IMR-90 (cell line): Measurements from ENCODE around the gene TNFRSF21. TPM values are rescaled to one million over a fixed set of nuclear protein-coding genes. Genes with fewer than 3 reads are reported as not detected.

Experiments used
- ATAC-seq: fragments of 200-7000 bp; cut with Tn5 transposase; 2 replicates; pipeline ENCODE4 v1.9.1; 2020; ENCODE audit warnings: low read depth, mild to moderate bottlenecking, moderate library complexity
- BruUV-seq: library from RNA; stranded (reverse); fragments of 400-500 nt; replicated peaks from 2 replicates; lab custom pipeline; 2021; lab: Mats Ljungman, UMichigan
- CTCF ChIA-PET: fragments of 300-600 bp; formaldehyde crosslinking; extraction: SDS; loops from one replicate; lab custom pipeline; 2021; ENCODE audit warnings: antibody characterized with exemption; lab: Yijun Ruan, JAX
- POLR2A ChIA-PET: fragments of 300-600 bp; sonication (Branson Sonifier 250); formaldehyde crosslinking; loops from one replicate; lab custom pipeline; 2022; ENCODE audit warnings: antibody characterized with exemption; ENCODE audit not compliant: unreplicated experiment; lab: Charles Lee
- DNase-seq: peaks from one replicate; pipeline ENCODE4 v3.0.0; 2013
- H2AFZ ChIP-seq: replicated peaks from 2 replicates; pipeline ENCODE3; 2013; ENCODE audit warnings: low read length, mild to moderate bottlenecking; ENCODE audit not compliant: poor library complexity
- H2AK5ac ChIP-seq: 2 replicates; pipeline ENCODE4 v1.6.1; 2013; ENCODE audit warnings: low read depth, low read length, inconsistent platforms
- H2AK9ac ChIP-seq: replicated peaks from 2 replicates; pipeline ENCODE3; 2013; ENCODE audit warnings: mild to moderate bottlenecking, low read depth, low read length, moderate library complexity; ENCODE audit not compliant: poor library complexity
- H2BK120ac ChIP-seq: 2 replicates; pipeline ENCODE4 v1.6.1; 2013; ENCODE audit warnings: low read depth, low read length, inconsistent platforms
- H2BK15ac ChIP-seq: 3 replicates; pipeline ENCODE4 v1.6.1; 2013; ENCODE audit warnings: low read depth, low read length, inconsistent platforms
- H2BK20ac ChIP-seq: 2 replicates; pipeline ENCODE4 v1.6.1; 2013; ENCODE audit warnings: low read depth, mild to moderate bottlenecking, inconsistent platforms, low read length, moderate library complexity
- H2BK5ac ChIP-seq: 2 replicates; pipeline ENCODE4 v1.6.1; 2013; ENCODE audit warnings: mild to moderate bottlenecking, low read depth, low read length, inconsistent platforms; ENCODE audit not compliant: poor library complexity, severe bottlenecking
- H3K14ac ChIP-seq: replicated peaks from 2 replicates; pipeline ENCODE4 v1.6.1; 2013; ENCODE audit warnings: low read depth, low read length, inconsistent platforms
- H3K18ac ChIP-seq: 2 replicates; pipeline ENCODE4 v1.6.1; 2013; ENCODE audit warnings: low read depth, low read length, control low read depth
- H3K23ac ChIP-seq: 2 replicates; pipeline ENCODE4 v1.6.1; 2013; ENCODE audit warnings: low read depth, low read length, inconsistent platforms
- H3K27ac ChIP-seq: 2 replicates; pipeline ENCODE4 v1.5.1; 2013; ENCODE audit warnings: mild to moderate bottlenecking, control low read depth, low read length; ENCODE audit not compliant: insufficient read depth
- H3K27me3 ChIP-seq: 2 replicates; pipeline ENCODE4 v1.6.1; 2013; ENCODE audit warnings: low read length; ENCODE audit not compliant: control insufficient read depth, insufficient read depth
- H3K36me3 ChIP-seq: 2 replicates; pipeline ENCODE4 v1.6.1; 2013; ENCODE audit warnings: low read length, mixed read lengths; ENCODE audit not compliant: control insufficient read depth, insufficient read depth
- H3K4ac ChIP-seq: 2 replicates; pipeline ENCODE4 v1.6.1; 2013; ENCODE audit warnings: low read depth, low read length, inconsistent platforms
- H3K4me1 ChIP-seq: 2 replicates; pipeline ENCODE4 v1.6.1; 2013; ENCODE audit warnings: low read length, mixed read lengths; ENCODE audit not compliant: control insufficient read depth, insufficient read depth
- H3K4me2 ChIP-seq: 2 replicates; pipeline ENCODE4 v1.6.1; 2013; ENCODE audit warnings: low read depth, mild to moderate bottlenecking, control low read depth, low read length, moderate library complexity
- H3K4me3 ChIP-seq: 2 replicates; pipeline ENCODE4 v1.5.1; 2013; ENCODE audit warnings: low read depth, mild to moderate bottlenecking, control low read depth, low read length, moderate library complexity; ENCODE audit not compliant: insufficient read depth
- H3K56ac ChIP-seq: 2 replicates; pipeline ENCODE4 v1.6.1; 2013; ENCODE audit warnings: low read length, inconsistent platforms; ENCODE audit not compliant: insufficient read depth; ENCODE audit errors: extremely low read depth
- H3K79me1 ChIP-seq, 2 experiments: 2 replicates each; pipeline ENCODE4 v1.6.1; 2013; ENCODE audit warnings: low read length in 2 of 2, inconsistent platforms in 1 of 2, low read depth in 1 of 2
- H3K9ac ChIP-seq: 2 replicates; pipeline ENCODE4 v1.6.1; 2013; ENCODE audit warnings: low read depth, low read length, control low read depth
- H3K9me1 ChIP-seq: 2 replicates; pipeline ENCODE4 v1.6.1; 2013; ENCODE audit warnings: low read length, inconsistent platforms; ENCODE audit not compliant: insufficient read depth
- H3K9me3 ChIP-seq: 2 replicates; pipeline ENCODE4 v1.6.1; 2013; ENCODE audit warnings: low read length; ENCODE audit not compliant: control insufficient read depth, insufficient read depth
- H4K20me1 ChIP-seq: 2 replicates; pipeline ENCODE4 v1.6.1; 2013; ENCODE audit warnings: low read length, inconsistent platforms; ENCODE audit not compliant: insufficient read depth
- H4K5ac ChIP-seq: 2 replicates; pipeline ENCODE4 v1.6.1; 2013; ENCODE audit warnings: mild to moderate bottlenecking, low read depth, low read length, control low read depth
- H4K8ac ChIP-seq, 2 experiments: 2 replicates each; pipeline ENCODE4 v1.6.1; 2013; ENCODE audit warnings: low read depth in 2 of 2, low read length in 2 of 2, control low read depth in 1 of 2, inconsistent platforms in 1 of 2
- H4K91ac ChIP-seq: 2 replicates; pipeline ENCODE4 v1.6.1; 2013; ENCODE audit warnings: low read depth, low read length, inconsistent platforms; ENCODE audit not compliant: insufficient read depth
- BHLHE40 ChIP-seq: fragments of 150-350 bp; IDR thresholded peaks from 2 replicates; pipeline ENCODE4 v1.6.1; 2016; ENCODE audit warnings: mild to moderate bottlenecking, low read depth, low read length
- CEBPB ChIP-seq: IDR thresholded peaks from 2 replicates; pipeline ENCODE4 v1.6.1; 2012; ENCODE audit warnings: low read depth, low read length, improper control_type of control experiment
- CHD1 ChIP-seq: IDR thresholded peaks from 2 replicates; pipeline ENCODE4 v1.6.1; 2012; ENCODE audit warnings: low read depth, low read length, improper control_type of control experiment
- FOS ChIP-seq: fragments of 150-350 bp; IDR thresholded peaks from 2 replicates; pipeline ENCODE4 v1.6.1; 2016; ENCODE audit warnings: low read depth, low read length
- MAFK ChIP-seq: IDR thresholded peaks from 2 replicates; pipeline ENCODE4 v1.6.1; 2012; ENCODE audit warnings: low read depth, low read length, improper control_type of control experiment
- MAZ ChIP-seq: IDR thresholded peaks from 2 replicates; pipeline ENCODE4 v1.6.1; 2012; ENCODE audit warnings: low read depth, mild to moderate bottlenecking, low read length, improper control_type of control experiment, moderate library complexity, borderline replicate concordance
- MXI1 ChIP-seq: IDR thresholded peaks from 2 replicates; pipeline ENCODE4 v1.6.1; 2012; ENCODE audit warnings: low read depth, mild to moderate bottlenecking, low read length, moderate library complexity, borderline replicate concordance
- NFE2L2 ChIP-seq: fragments of 150-350 bp; IDR thresholded peaks from 2 replicates; pipeline ENCODE4 v1.6.1; 2016; ENCODE audit warnings: low read depth, mild to moderate bottlenecking, low read length
- POLR2A ChIP-seq: IDR thresholded peaks from 2 replicates; pipeline ENCODE4 v1.6.1; 2012; ENCODE audit warnings: mild to moderate bottlenecking, low read depth, low read length
- RAD21 ChIP-seq: IDR thresholded peaks from 2 replicates; pipeline ENCODE4 v1.6.1; 2012; ENCODE audit warnings: low read length, improper control_type of control experiment
- RCOR1 ChIP-seq: IDR thresholded peaks from 2 replicates; pipeline ENCODE4 v1.6.1; 2012; ENCODE audit warnings: mild to moderate bottlenecking, low read length, improper control_type of control experiment; ENCODE audit not compliant: insufficient replicate concordance
- RFX5 ChIP-seq: IDR thresholded peaks from 2 replicates; pipeline ENCODE4 v1.8.0; 2012; ENCODE audit warnings: low read depth, mild to moderate bottlenecking, low read length, moderate library complexity
- SMC3 ChIP-seq: fragments of 150-350 bp; IDR thresholded peaks from 2 replicates; pipeline ENCODE4 v1.6.1; 2016; ENCODE audit warnings: low read depth, mild to moderate bottlenecking, antibody characterized with exemption, low read length, moderate library complexity
- WGBS, 2 experiments: methylation state at CpG; one replicate each; pipeline versions ENCODE4 v1.1.5 to v1.1.7; 2013; ENCODE audit warnings: missing lambda C conversion rate in 2 of 2; ENCODE audit not compliant: insufficient read length in 1 of 2; ENCODE audit errors: extremely low coverage in 2 of 2; 5-methylcytosine and 5-hydroxymethylcytosine counted together
- dilution Hi-C: fragments of 300-500 bp; cut with HindIII; formaldehyde crosslinking; loops from one replicate; pipeline ENCODE4 v1.14.3; 2018; ENCODE audit warnings: low sequenced_read_pairs; ENCODE audit not compliant: unreplicated experiment
- in situ Hi-C: fragments of 300-500 bp; cut with MboI; formaldehyde crosslinking; loops from 3 replicates; pipeline ENCODE4 v1.14.3; 2019; ENCODE audit warnings: low sequenced_read_pairs, inconsistent platforms, mixed read lengths
- intact Hi-C: fragments of 100-400 bp; cut with micrococcal nuclease; formaldehyde crosslinking; loops from 2 replicates; pipeline ENCODE4 v1.10.0; 2022
- polyA plus RNA-seq, 3 experiments: library from polyadenylated mRNA; depleted of rRNA; stranded (reverse); fragments of >200 nt; gene quantifications; 2 replicates each; pipeline ENCODE4 v1.2.3, GENCODE V29; 2012; ENCODE audit warnings: low replicate concordance in 1 of 3
- total RNA-seq: library from RNA; depleted of rRNA; stranded (reverse); fragments of >200 nt; gene quantifications from 2 replicates; pipeline ENCODE4 v1.2.3, GENCODE V29; 2012
- TF ChIP-seq, protein P1 (sequence below): conservative IDR thresholded peaks from 2 replicates; pipeline ENCODE4 v1.5.1; 2012; ENCODE audit warnings: mild to moderate bottlenecking, low read depth, low read length, improper control_type of control experiment
- TF ChIP-seq, protein P2 (sequence below): fragments of 150-350 bp; IDR thresholded peaks from 2 replicates; pipeline ENCODE4 v1.6.1; 2017; ENCODE audit warnings: mild to moderate bottlenecking, antibody characterized with exemption, low read length, low read depth

TNFRSF21 gene
- total and polyA plus RNA-seq, 2 of the 4 experiments (the other 2 are of a cell fraction) = 2.9 to 6.9 TPM

GRCh38 chr6:47235964-47236760 is 73.5 kb downstream of the TNFRSF21 start:
- Histone ChIP-seq H2BK20ac (no peak overlapping the region), H3K9me3 (no peaks in the 10 kb centered on the region), H4K8ac (no peak overlapping the region), H2BK5ac (no peak overlapping the region), H3K18ac (no peak overlapping the region), H3K56ac (no peak overlapping the region), H4K20me1 (no peaks in the 10 kb centered on the region), H3K4me2 (no peak overlapping the region), H3K9ac (no peak overlapping the region), H3K27me3 (no peaks in the 10 kb centered on the region), H3K27ac (no peak overlapping the region), H2AFZ (no peak overlapping the region), H2AK5ac (no peak overlapping the region), H3K14ac (no peak overlapping the region), H4K91ac (no peak overlapping the region), H3K9me1 (no peaks in the 10 kb centered on the region; the same call in 1 of the 2 replicates), H3K4ac (no peak overlapping the region; the same call in 1 of the 2 replicates), H2BK120ac (no peak overlapping the region), H4K5ac (no peak overlapping the region), H3K4me1 (no peaks in the 10 kb centered on the region), H2AK9ac (no peak overlapping the region), H3K4me3 (no peak overlapping the region), H3K23ac (no peak overlapping the region), H2BK15ac (no peak overlapping the region), H3K79me1 (no peaks in the 10 kb centered on the region), H3K36me3 (peaks cover 12% of the 10 kb centered on the region)
- no TSS peak for BruUV-seq
- ATAC-seq = no peak; the same call in 1 of the 2 replicates
- ChIA-PET POLR2A (no interaction called here), CTCF (no interaction called here)
- dilution Hi-C loops = no loop called here
- no peak for TF ChIP-seq MXI1
- TF ChIP-seq RFX5 = no peak
- no peak for TF ChIP-seq FOS
- no peak for TF ChIP-seq SMC3
- no peak for TF ChIP-seq POLR2A
- no peak for TF ChIP-seq MAFK
- TF ChIP-seq MAZ = no peak
- TF ChIP-seq, protein P1, sequence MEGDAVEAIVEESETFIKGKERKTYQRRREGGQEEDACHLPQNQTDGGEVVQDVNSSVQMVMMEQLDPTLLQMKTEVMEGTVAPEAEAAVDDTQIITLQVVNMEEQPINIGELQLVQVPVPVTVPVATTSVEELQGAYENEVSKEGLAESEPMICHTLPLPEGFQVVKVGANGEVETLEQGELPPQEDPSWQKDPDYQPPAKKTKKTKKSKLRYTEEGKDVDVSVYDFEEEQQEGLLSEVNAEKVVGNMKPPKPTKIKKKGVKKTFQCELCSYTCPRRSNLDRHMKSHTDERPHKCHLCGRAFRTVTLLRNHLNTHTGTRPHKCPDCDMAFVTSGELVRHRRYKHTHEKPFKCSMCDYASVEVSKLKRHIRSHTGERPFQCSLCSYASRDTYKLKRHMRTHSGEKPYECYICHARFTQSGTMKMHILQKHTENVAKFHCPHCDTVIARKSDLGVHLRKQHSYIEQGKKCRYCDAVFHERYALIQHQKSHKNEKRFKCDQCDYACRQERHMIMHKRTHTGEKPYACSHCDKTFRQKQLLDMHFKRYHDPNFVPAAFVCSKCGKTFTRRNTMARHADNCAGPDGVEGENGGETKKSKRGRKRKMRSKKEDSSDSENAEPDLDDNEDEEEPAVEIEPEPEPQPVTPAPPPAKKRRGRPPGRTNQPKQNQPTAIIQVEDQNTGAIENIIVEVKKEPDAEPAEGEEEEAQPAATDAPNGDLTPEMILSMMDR = no peak
- no peak for TF ChIP-seq RAD21
- no peak for TF ChIP-seq BHLHE40
- TF ChIP-seq, protein P2, sequence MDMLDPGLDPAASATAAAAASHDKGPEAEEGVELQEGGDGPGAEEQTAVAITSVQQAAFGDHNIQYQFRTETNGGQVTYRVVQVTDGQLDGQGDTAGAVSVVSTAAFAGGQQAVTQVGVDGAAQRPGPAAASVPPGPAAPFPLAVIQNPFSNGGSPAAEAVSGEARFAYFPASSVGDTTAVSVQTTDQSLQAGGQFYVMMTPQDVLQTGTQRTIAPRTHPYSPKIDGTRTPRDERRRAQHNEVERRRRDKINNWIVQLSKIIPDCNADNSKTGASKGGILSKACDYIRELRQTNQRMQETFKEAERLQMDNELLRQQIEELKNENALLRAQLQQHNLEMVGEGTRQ = no peak
- TF ChIP-seq NFE2L2 = no peak
- TF ChIP-seq RCOR1 = no peak
- TF ChIP-seq CEBPB = no peak
- no peak for TF ChIP-seq CHD1
- DNase-seq = no peak
- 100% methylated on average over 2 of the region's 8 CpGs; no CpG with 5 or more reads in 1 of the 2 experiments for WGBS, 2 experiments
- intact Hi-C loops = no loop called here
- in situ Hi-C loops = no loop called here
